H1 (cell line): ENCODE data around the gene TPM2. TPM values are rescaled to one million over a fixed set of nuclear protein-coding genes. Genes with fewer than 3 reads are reported as not detected.
A peak's percentile ranks its signal among the peaks of the same experiment; 100 is the strongest.

Source experiments
- CTCF ChIA-PET: fragments of 300-600 bp; sonication (Branson Sonifier 250); formaldehyde crosslinking; loops from one replicate; lab custom pipeline; 2021; ENCODE audit not compliant: partially characterized antibody; lab: Charles Lee
- POLR2A ChIA-PET: fragments of 300-600 bp; sonication (Branson Sonifier 250); formaldehyde crosslinking; loops from one replicate; lab custom pipeline; 2021; ENCODE audit warnings: inconsistent platforms; ENCODE audit not compliant: partially characterized antibody; lab: Charles Lee
- DNase-seq, 2 experiments: peaks; one replicate each; pipeline versions ENCODE4 v3.0.0 to v3.0.0-alpha.2; 2010 to 2022; ENCODE audit warnings: low spot score in 2 of 2, low read depth in 1 of 2, mixed read lengths in 1 of 2
- FAIRE-seq: peaks from 2 replicates; lab custom pipeline; 2011; peaks lifted over from hg19 to GRCh38; lab: Jason Lieb, UNC
- H2AFZ ChIP-seq: 2 replicates; pipeline ENCODE4 v1.8.1; 2012; ENCODE audit warnings: low read length, inconsistent platforms
- H2AK5ac ChIP-seq: 2 replicates; pipeline ENCODE4 v1.6.1; 2013; ENCODE audit warnings: low read depth, low read length
- H2BK120ac ChIP-seq: replicated peaks from 2 replicates; pipeline ENCODE3; 2013; ENCODE audit warnings: low read depth, low read length, inconsistent platforms
- H2BK12ac ChIP-seq: 2 replicates; pipeline ENCODE4 v1.6.1; 2013; ENCODE audit warnings: low read depth, low read length
- H2BK15ac ChIP-seq: 2 replicates; pipeline ENCODE4 v1.6.1; 2013; ENCODE audit warnings: low read length
- H2BK20ac ChIP-seq: 2 replicates; pipeline ENCODE4 v1.6.1; 2013; ENCODE audit warnings: low read length
- H2BK5ac ChIP-seq: 2 replicates; pipeline ENCODE4 v1.6.1; 2013; ENCODE audit warnings: low read depth, low read length
- H3K14ac ChIP-seq: 2 replicates; pipeline ENCODE4 v1.6.1; 2013; ENCODE audit warnings: inconsistent platforms; ENCODE audit not compliant: insufficient read length
- H3K18ac ChIP-seq: 2 replicates; pipeline ENCODE4 v1.6.1; 2013; ENCODE audit warnings: low read length; ENCODE audit errors: extremely low read depth
- H3K23ac ChIP-seq: 2 replicates; pipeline ENCODE4 v1.6.1; 2013; ENCODE audit warnings: inconsistent platforms; ENCODE audit not compliant: insufficient read length
- H3K23me2 ChIP-seq: 2 replicates; pipeline ENCODE4 v1.6.1; 2013; ENCODE audit warnings: low read depth, low read length
- H3K27ac ChIP-seq: 2 replicates; pipeline ENCODE4 v1.6.1; 2011; ENCODE audit warnings: low read depth, low read length, inconsistent platforms
- H3K27me3 ChIP-seq, 4 experiments: replicated peaks in 1 of 4; 1 replicate in 1 of 4; 2 replicates in 3 of 4; pipeline versions ENCODE4 v1.6.1 to v1.8.1; 2011 to 2013; ENCODE audit warnings: low read length in 3 of 4, mild to moderate bottlenecking in 3 of 4, inconsistent platforms in 2 of 4, mixed read lengths in 2 of 4, moderate library complexity in 1 of 4; ENCODE audit not compliant: control insufficient read depth in 3 of 4, insufficient read depth in 3 of 4; ENCODE audit errors: extremely low read depth in 1 of 4
- H3K36me3 ChIP-seq, 4 experiments: 2 replicates each; pipeline versions ENCODE4 v1.6.1 to v1.8.1; 2011 to 2013; ENCODE audit warnings: mild to moderate bottlenecking in 4 of 4, low read length in 3 of 4, moderate library complexity in 2 of 4, control low read depth in 1 of 4, inconsistent platforms in 1 of 4; ENCODE audit not compliant: insufficient read depth in 4 of 4, control insufficient read depth in 2 of 4
- H3K4ac ChIP-seq: replicated peaks from 2 replicates; pipeline ENCODE3; 2013; ENCODE audit warnings: low read length, low read depth, mixed read lengths, inconsistent platforms; ENCODE audit not compliant: insufficient read length
- H3K4me1 ChIP-seq, 4 experiments: replicated peaks in 1 of 4; 1 replicate in 1 of 4; 2 replicates in 3 of 4; pipeline versions ENCODE4 v1.6.1 to v1.8.1; 2011 to 2013; ENCODE audit warnings: low read length in 3 of 4, inconsistent platforms in 2 of 4, mixed read lengths in 1 of 4; ENCODE audit not compliant: insufficient read depth in 4 of 4, control insufficient read depth in 3 of 4
- H3K4me2 ChIP-seq, 2 experiments: 2 replicates each; pipeline versions ENCODE4 v1.6.1 to v1.8.1; 2011 to 2013; ENCODE audit warnings: low read depth in 2 of 2, low read length in 2 of 2, control low read depth in 1 of 2, inconsistent platforms in 1 of 2, mild to moderate bottlenecking in 1 of 2; ENCODE audit not compliant: insufficient read depth in 1 of 2
- H3K4me3 ChIP-seq, 4 experiments: fragments of 200-600, 300-600 bp in 1 of 4; sonication (generic), shearing (Covaris generic), sonication (Bioruptor Twin) in 1 of 4; 2 replicates each; pipeline versions ENCODE4 v1.5.1 to v1.8.1; 2011 to 2016; ENCODE audit warnings: low read length in 4 of 4, low read depth in 3 of 4, control low read depth in 2 of 4, inconsistent platforms in 2 of 4, mild to moderate bottlenecking in 2 of 4, mixed read lengths in 1 of 4, moderate library complexity in 1 of 4; ENCODE audit not compliant: insufficient read depth in 2 of 4; ENCODE audit errors: extremely low read depth in 1 of 4
- H3K56ac ChIP-seq: replicated peaks from 2 replicates; pipeline ENCODE3; 2013; ENCODE audit warnings: low read depth, mild to moderate bottlenecking, mixed read lengths, low read length, inconsistent platforms; ENCODE audit not compliant: insufficient read length
- H3K79me1 ChIP-seq: 2 replicates; pipeline ENCODE4 v1.6.1; 2013; ENCODE audit warnings: low read depth, low read length, control low read depth
- H3K79me2 ChIP-seq, 2 experiments: 2 replicates each; pipeline versions ENCODE4 v1.6.1 to v1.8.1; 2012 to 2013; ENCODE audit warnings: low read length in 2 of 2, mild to moderate bottlenecking in 2 of 2, inconsistent platforms in 1 of 2; ENCODE audit not compliant: insufficient read depth in 2 of 2, control insufficient read depth in 1 of 2
- H3K9ac ChIP-seq, 4 experiments: replicated peaks in 1 of 4; 1 replicate in 1 of 4; 2 replicates in 3 of 4; pipeline versions ENCODE4 v1.6.1 to v1.8.1; 2011 to 2013; ENCODE audit warnings: low read depth in 3 of 4, low read length in 3 of 4, control low read depth in 2 of 4, mild to moderate bottlenecking in 2 of 4, moderate library complexity in 2 of 4, inconsistent platforms in 1 of 4; ENCODE audit errors: extremely low read depth in 1 of 4
- H3K9me3 ChIP-seq, 2 experiments: 2 replicates each; pipeline versions ENCODE4 v1.6.1 to v1.8.1; 2012 to 2013; ENCODE audit warnings: mild to moderate bottlenecking in 2 of 2, moderate library complexity in 2 of 2, control low read depth in 1 of 2, inconsistent platforms in 1 of 2, low read depth in 1 of 2, low read length in 1 of 2, mixed read lengths in 1 of 2; ENCODE audit not compliant: insufficient read depth in 2 of 2
- H4K20me1 ChIP-seq, 2 experiments: replicated peaks in 1 of 2; 2 replicates each; pipeline versions ENCODE3 to v1.8.1; 2011 to 2013; ENCODE audit warnings: inconsistent platforms in 2 of 2, low read length in 2 of 2, mild to moderate bottlenecking in 1 of 2; ENCODE audit not compliant: insufficient read depth in 2 of 2, control insufficient read depth in 1 of 2
- H4K5ac ChIP-seq: 2 replicates; pipeline ENCODE4 v1.6.1; 2013; ENCODE audit warnings: low read length, low read depth, mixed read lengths, inconsistent platforms; ENCODE audit not compliant: insufficient read length
- H4K8ac ChIP-seq: 2 replicates; pipeline ENCODE4 v1.8.0; 2013; ENCODE audit warnings: mild to moderate bottlenecking, moderate library complexity, low read length, inconsistent platforms; ENCODE audit not compliant: insufficient read depth; ENCODE audit errors: extremely low read depth
- H4K91ac ChIP-seq: replicated peaks from 2 replicates; pipeline ENCODE3; 2013; ENCODE audit warnings: low read length, mixed read lengths, inconsistent platforms; ENCODE audit not compliant: insufficient read length
- JUND ChIP-seq: IDR thresholded peaks from 2 replicates; pipeline ENCODE4 v1.6.1; 2011; ENCODE audit warnings: mild to moderate bottlenecking, improper control_type of control experiment, low read length
- POLR2AphosphoS5 ChIP-seq: IDR thresholded peaks from 2 replicates; pipeline ENCODE4 v1.6.1; 2011; ENCODE audit warnings: low read depth, low read length
- WGBS, 2 experiments: shearing (Covaris generic) in 1 of 2; methylation state at CpG; one replicate each; pipeline versions ENCODE4 v1.1.6 to v1.1.7; 2013 to 2015; ENCODE audit warnings: low lambda C conversion rate in 2 of 2, mixed read lengths in 2 of 2, inconsistent platforms in 1 of 2, low coverage in 1 of 2, missing lambda C conversion rate in 1 of 2; ENCODE audit not compliant: insufficient replicate concordance in 2 of 2, insufficient coverage in 1 of 2, insufficient read length in 1 of 2; ENCODE audit errors: extremely low coverage in 1 of 2, missing lambda C conversion rate in 1 of 2; 5-methylcytosine and 5-hydroxymethylcytosine counted together
- polyA plus RNA-seq, 7 experiments: library from polyadenylated mRNA; depleted of rRNA in 3 of 7; stranded (reverse) in 5 of 7; unstranded in 2 of 7; fragments of >200 nt in 5 of 7; fragments of 200-250 nt in 2 of 7; gene quantifications; 1 replicate in 5 of 7; 2 replicates in 1 of 7; 4 replicates in 1 of 7; pipeline versions ENCODE4 v1.2.1 to v1.2.3, GENCODE V29; 2011 to 2013; ENCODE audit warnings: missing spikeins in 2 of 7, mixed read lengths in 2 of 7
- total RNA-seq: library from RNA; stranded (reverse); fragmentation: NEBNext Ultra II Directional; extraction: Animal tissue kit (Norgen Biotek cat#: 25700); gene quantifications from 2 replicates; pipeline ENCODE4 v1.2.1, GENCODE V29; 2021

The TPM2 gene
- total and polyA plus RNA-seq, 2 of the 8 experiments (the other 6 are each of a cell fraction or from before 2014, with no cell fraction given): 62.5 to 181 TPM

GRCh38 chr9:35685506-35685905, 4.2 kb downstream of the TPM2 start:
- TF ChIP-seq POLR2AphosphoS5: peak; percentile 4; the same call in 1 of the 2 replicates
- no peak for TF ChIP-seq JUND
- H3K4me2 ChIP-seq: no peak overlapping the region
- no peaks in the 10 kb centered on the region for H3K9me3 ChIP-seq
- H3K79me2 ChIP-seq: peaks cover 0 to 21% of the 10 kb centered on the region in 2 experiments; a peak in 2 of 4 replicates
- peaks cover 10 to 12% of the 10 kb centered on the region in 2 experiments for H4K20me1 ChIP-seq
- DNase-seq (no peak), FAIRE-seq (no peak)
- CTCF ChIA-PET: interaction anchor here (1.4 to 3.5 kb wide), 4 partner anchors 10 to 40 kb away, joined by 4 to 25 read pairs (median 8); no protein-coding TSS in a partner anchor
- H3K4me1 ChIP-seq: peaks cover 6 to 20% (median 9%) of the 10 kb centered on the region in 4 experiments; a peak in 6 of 7 replicates
- no peak overlapping the region for H3K4me3 ChIP-seq
- H3K27me3 ChIP-seq: no peaks in the 10 kb centered on the region
- peaks cover 2% of the 10 kb centered on the region; the same call in 1 of the 2 replicates for H3K79me1 ChIP-seq
- 93% methylated on average over 13 of the region's 13 CpGs; no CpG with 5 or more reads in 1 of the 2 experiments for WGBS, 2 experiments
- POLR2A ChIA-PET: interaction anchor here (0.8 to 8.4 kb wide), 8 partner anchors 9 to 43 kb away, joined by 4 to 55 read pairs (median 6); partner anchors contain the start of genes ARHGEF39, CCDC107 and RMRP
- H2BK5ac ChIP-seq: no peak overlapping the region
- no peak overlapping the region for H2BK12ac ChIP-seq
- H3K18ac ChIP-seq: no peak overlapping the region
- no peak overlapping the region for H4K5ac ChIP-seq
- H3K14ac ChIP-seq: no peak overlapping the region
- H2BK15ac ChIP-seq: no peak overlapping the region
- H2AFZ ChIP-seq: no peak overlapping the region
- no peak overlapping the region for H3K4ac ChIP-seq
- peaks cover 8% of the 10 kb centered on the region; the same call in 1 of the 2 replicates for H3K23me2 ChIP-seq
- H4K8ac ChIP-seq: no peak overlapping the region
- H3K36me3 ChIP-seq: peaks cover 14 to 46% (median 33%) of the 10 kb centered on the region in 4 experiments
- H3K27ac ChIP-seq: no peak overlapping the region
- H2AK5ac ChIP-seq: no peak overlapping the region
- no peak overlapping the region for H4K91ac ChIP-seq
- no peak overlapping the region for H3K56ac ChIP-seq
- no peak overlapping the region for H3K9ac ChIP-seq
- no peak overlapping the region for H2BK20ac ChIP-seq
- H3K23ac ChIP-seq: no peak overlapping the region
- no peak overlapping the region for H2BK120ac ChIP-seq
